GM23338 (cell line): ENCODE measurements around the gene FABP6. TPM values are rescaled to one million over a fixed set of nuclear protein-coding genes. Genes with fewer than 3 reads are reported as not detected.

Source experiments
- ATAC-seq: fragments of 200-7000 bp; cut with Tn5 transposase; 3 replicates; pipeline ENCODE4 v1.9.1; 2020
- DNase-seq: peaks from one replicate; pipeline ENCODE4 v3.0.0-alpha.2; 2015; ENCODE audit warnings: low spot score
- H2AFZ ChIP-seq: fragments of 200-600 bp; sonication (generic); 2 replicates; pipeline ENCODE4 v1.8.0; 2016; ENCODE audit warnings: antibody characterized with exemption, mild to moderate bottlenecking, moderate library complexity
- H3F3A ChIP-seq: fragments of 200-600 bp; sonication (generic); replicated peaks from 2 replicates; pipeline ENCODE4 v1.8.0; 2017; ENCODE audit warnings: antibody characterized with exemption, mixed run types, low read depth
- H3K27ac ChIP-seq: fragments of 200-600 bp; sonication (generic); 2 replicates; pipeline ENCODE4 v1.6.1; 2016; ENCODE audit warnings: low read depth
- H3K27me3 ChIP-seq: fragments of 200-600 bp; sonication (generic); 2 replicates; pipeline ENCODE4 v1.8.0; 2016; ENCODE audit warnings: mild to moderate bottlenecking, mixed run types, moderate library complexity; ENCODE audit not compliant: insufficient read depth
- H3K36me3 ChIP-seq: fragments of 200-600 bp; sonication (generic); 2 replicates; pipeline ENCODE4 v1.8.0; 2016; ENCODE audit warnings: mild to moderate bottlenecking; ENCODE audit not compliant: insufficient read depth
- H3K4me1 ChIP-seq: fragments of 200-600 bp; sonication (generic); 2 replicates; pipeline ENCODE4 v1.8.0; 2016; ENCODE audit warnings: mild to moderate bottlenecking, moderate library complexity; ENCODE audit not compliant: insufficient read depth
- H3K4me2 ChIP-seq: fragments of 200-600 bp; sonication (generic); 2 replicates; pipeline ENCODE4 v1.7.1; 2017; ENCODE audit warnings: mixed run types
- H3K4me3 ChIP-seq: fragments of 200-600 bp; sonication (generic); 2 replicates; pipeline ENCODE4 v1.6.1; 2016; ENCODE audit warnings: mixed run types
- H3K79me2 ChIP-seq: fragments of 200-600 bp; sonication (generic); replicated peaks from 2 replicates; pipeline ENCODE4 v1.8.0; 2017; ENCODE audit warnings: mild to moderate bottlenecking; ENCODE audit not compliant: insufficient read depth
- H3K9me2 ChIP-seq: fragments of 200-600 bp; sonication (generic); 2 replicates; pipeline ENCODE4 v1.8.0; 2017; ENCODE audit not compliant: insufficient read depth
- H4K20me1 ChIP-seq: fragments of 200-600 bp; sonication (generic); replicated peaks from 2 replicates; pipeline ENCODE4 v1.8.0; 2017; ENCODE audit warnings: mild to moderate bottlenecking; ENCODE audit not compliant: insufficient read depth
- H3K27ac Mint-ChIP-seq: 2 replicates; pipeline ENCODE4 v1.8.0; 2020; ENCODE audit warnings: inconsistent platforms, mild to moderate bottlenecking, moderate library complexity, mixed read lengths
- H3K27me3 Mint-ChIP-seq: 3 replicates; pipeline ENCODE4 v1.8.0; 2022; ENCODE audit warnings: low read depth, mild to moderate bottlenecking, moderate library complexity, mixed read lengths, inconsistent platforms; ENCODE audit not compliant: insufficient read depth, poor library complexity
- H3K36me3 Mint-ChIP-seq: 3 replicates; pipeline ENCODE4 v1.8.0; 2021; ENCODE audit warnings: low read depth, mild to moderate bottlenecking, inconsistent platforms, moderate library complexity, mixed read lengths
- H3K4me1 Mint-ChIP-seq: 3 replicates; pipeline ENCODE4 v1.8.0; 2020; ENCODE audit warnings: mild to moderate bottlenecking, inconsistent platforms, mixed read lengths
- H3K4me3 Mint-ChIP-seq: 3 replicates; pipeline ENCODE4 v1.8.0; 2021; ENCODE audit warnings: moderate library complexity, mild to moderate bottlenecking, inconsistent platforms, mixed read lengths
- H3K9me3 Mint-ChIP-seq: 3 replicates; pipeline ENCODE4 v1.8.0; 2020; ENCODE audit warnings: moderate library complexity, mild to moderate bottlenecking, inconsistent platforms, mixed read lengths
- CREB1 ChIP-seq: fragments of 250-450 bp; sonication (Bioruptor Pico); IDR thresholded peaks from 2 replicates; pipeline ENCODE4 v1.5.0; 2020; ENCODE audit warnings: low read depth, mild to moderate bottlenecking, moderate library complexity
- EZH2 ChIP-seq: fragments of 200-600 bp; sonication (generic); IDR thresholded peaks from one replicate; pipeline ENCODE4 v1.8.0; 2017; ENCODE audit warnings: antibody characterized with exemption, mild to moderate bottlenecking, low read depth; ENCODE audit not compliant: unreplicated experiment
- EZH2phosphoT487 ChIP-seq: fragments of 200-600 bp; sonication (generic); IDR thresholded peaks from one replicate; pipeline ENCODE4 v1.8.1; 2018; ENCODE audit warnings: antibody characterized with exemption; ENCODE audit not compliant: unreplicated experiment
- JUNB ChIP-seq: IDR thresholded peaks from one replicate; pipeline ENCODE4 v1.6.1; 2016; ENCODE audit warnings: antibody characterized with exemption; ENCODE audit not compliant: unreplicated experiment
- NANOG ChIP-seq: IDR thresholded peaks from 2 replicates; pipeline ENCODE4 v1.6.1; 2016; ENCODE audit warnings: antibody characterized with exemption, borderline replicate concordance
- POLR2AphosphoS5 ChIP-seq: IDR thresholded peaks from 2 replicates; pipeline ENCODE4 v1.6.1; 2016; ENCODE audit warnings: antibody characterized with exemption, low read depth
- STAT1 ChIP-seq: IDR thresholded peaks from one replicate; pipeline ENCODE4 v1.6.1; 2016; ENCODE audit warnings: antibody characterized with exemption; ENCODE audit not compliant: unreplicated experiment
- ZNF114 ChIP-seq: fragments of 250-450 bp; sonication (Bioruptor Pico); IDR thresholded peaks from 2 replicates; pipeline ENCODE4 v1.5.0; 2020; ENCODE audit warnings: mild to moderate bottlenecking, moderate library complexity
- ZNF331 ChIP-seq: fragments of 250-450 bp; sonication (Bioruptor Pico); IDR thresholded peaks from 2 replicates; pipeline ENCODE4 v1.5.0; 2020; ENCODE audit warnings: low read depth, mild to moderate bottlenecking, moderate library complexity
- polyA plus RNA-seq: library from polyadenylated mRNA; unstranded; fragments of >200 nt; fragmentation: Nextera tagmentation; extraction: Ambion mirVana; gene quantifications from 2 replicates; pipeline ENCODE4 v1.2.1, GENCODE V29; 2016
- total RNA-seq: library from RNA; depleted of rRNA; stranded (reverse); fragments of >200 nt; shearing (Covaris generic); gene quantifications from 2 replicates; pipeline ENCODE4 v1.2.3, GENCODE V29; 2014
- TF ChIP-seq, protein P1 (sequence below): IDR thresholded peaks from 2 replicates; pipeline ENCODE4 v1.6.1; 2016; ENCODE audit warnings: antibody characterized with exemption
- TF ChIP-seq, protein P2 (sequence below): IDR thresholded peaks from one replicate; pipeline ENCODE4 v1.6.1; 2018; ENCODE audit warnings: antibody characterized with exemption; ENCODE audit not compliant: unreplicated experiment
- TF ChIP-seq, protein P3 (sequence below): fragments of 250-450 bp; sonication (Bioruptor Pico); IDR thresholded peaks from 2 replicates; pipeline ENCODE4 v1.5.0; 2020; ENCODE audit warnings: mild to moderate bottlenecking, moderate library complexity
- TF ChIP-seq, protein P4 (sequence below), 2 experiments: fragments of 200-600 bp in 1 of 2; sonication (generic) in 1 of 2; conservative IDR thresholded peaks; 2 replicates each; pipeline versions ENCODE4 v1.5.1 to v1.6.1; 2016 to 2017; ENCODE audit warnings: antibody characterized with exemption in 2 of 2, low read depth in 2 of 2, mild to moderate bottlenecking in 2 of 2, moderate library complexity in 1 of 2

Gene FABP6
- total and polyA plus RNA-seq, 2 experiments from 2014 or later: 2.2 to 7.5 TPM

DNA sequence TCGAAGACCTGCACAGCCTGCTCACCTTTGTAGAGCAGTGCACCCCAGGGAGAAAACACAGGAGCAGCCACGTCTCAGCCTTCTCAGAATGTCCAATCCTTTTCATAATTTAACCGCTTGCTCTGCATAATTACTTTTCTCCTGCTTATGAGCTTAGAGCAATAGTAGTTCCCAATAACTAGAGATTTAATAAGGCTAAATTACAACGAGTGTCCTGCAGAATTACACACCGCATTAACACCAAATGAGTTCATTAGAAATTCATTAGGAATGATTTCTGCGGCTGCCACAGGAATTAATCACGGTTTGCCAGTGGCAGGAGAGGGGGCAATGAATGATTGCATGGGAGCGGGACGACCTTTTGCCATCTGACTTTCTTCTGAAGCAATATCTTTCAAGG, 18.7 kb upstream of the FABP6 start:
- Histone ChIP-seq H2AFZ (no peak overlapping the region), H3K4me1 (no peaks in the 10 kb centered on the region), H3K27ac (no peak overlapping the region), H3K9me2 (no peaks in the 10 kb centered on the region), H3K79me2 (no peaks in the 10 kb centered on the region), H3K4me3 (no peak overlapping the region), H3F3A (no peaks in the 10 kb centered on the region), H3K36me3 (no peaks in the 10 kb centered on the region), H4K20me1 (no peaks in the 10 kb centered on the region), H3K27me3 (no peaks in the 10 kb centered on the region), H3K4me2 (no peak overlapping the region)
- TF ChIP-seq EZH2phosphoT487 (no peak), ZNF331 (CRISPR knock-in tag) (no peak), ZNF114 (CRISPR knock-in tag) (no peak), STAT1 (no peak), NANOG (no peak), CREB1 (CRISPR knock-in tag) (no peak), POLR2AphosphoS5 (no peak), JUNB (no peak), EZH2 (no peak)
- TF ChIP-seq, protein P1, sequence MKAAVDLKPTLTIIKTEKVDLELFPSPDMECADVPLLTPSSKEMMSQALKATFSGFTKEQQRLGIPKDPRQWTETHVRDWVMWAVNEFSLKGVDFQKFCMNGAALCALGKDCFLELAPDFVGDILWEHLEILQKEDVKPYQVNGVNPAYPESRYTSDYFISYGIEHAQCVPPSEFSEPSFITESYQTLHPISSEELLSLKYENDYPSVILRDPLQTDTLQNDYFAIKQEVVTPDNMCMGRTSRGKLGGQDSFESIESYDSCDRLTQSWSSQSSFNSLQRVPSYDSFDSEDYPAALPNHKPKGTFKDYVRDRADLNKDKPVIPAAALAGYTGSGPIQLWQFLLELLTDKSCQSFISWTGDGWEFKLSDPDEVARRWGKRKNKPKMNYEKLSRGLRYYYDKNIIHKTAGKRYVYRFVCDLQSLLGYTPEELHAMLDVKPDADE: no peak
- TF ChIP-seq, protein P2, sequence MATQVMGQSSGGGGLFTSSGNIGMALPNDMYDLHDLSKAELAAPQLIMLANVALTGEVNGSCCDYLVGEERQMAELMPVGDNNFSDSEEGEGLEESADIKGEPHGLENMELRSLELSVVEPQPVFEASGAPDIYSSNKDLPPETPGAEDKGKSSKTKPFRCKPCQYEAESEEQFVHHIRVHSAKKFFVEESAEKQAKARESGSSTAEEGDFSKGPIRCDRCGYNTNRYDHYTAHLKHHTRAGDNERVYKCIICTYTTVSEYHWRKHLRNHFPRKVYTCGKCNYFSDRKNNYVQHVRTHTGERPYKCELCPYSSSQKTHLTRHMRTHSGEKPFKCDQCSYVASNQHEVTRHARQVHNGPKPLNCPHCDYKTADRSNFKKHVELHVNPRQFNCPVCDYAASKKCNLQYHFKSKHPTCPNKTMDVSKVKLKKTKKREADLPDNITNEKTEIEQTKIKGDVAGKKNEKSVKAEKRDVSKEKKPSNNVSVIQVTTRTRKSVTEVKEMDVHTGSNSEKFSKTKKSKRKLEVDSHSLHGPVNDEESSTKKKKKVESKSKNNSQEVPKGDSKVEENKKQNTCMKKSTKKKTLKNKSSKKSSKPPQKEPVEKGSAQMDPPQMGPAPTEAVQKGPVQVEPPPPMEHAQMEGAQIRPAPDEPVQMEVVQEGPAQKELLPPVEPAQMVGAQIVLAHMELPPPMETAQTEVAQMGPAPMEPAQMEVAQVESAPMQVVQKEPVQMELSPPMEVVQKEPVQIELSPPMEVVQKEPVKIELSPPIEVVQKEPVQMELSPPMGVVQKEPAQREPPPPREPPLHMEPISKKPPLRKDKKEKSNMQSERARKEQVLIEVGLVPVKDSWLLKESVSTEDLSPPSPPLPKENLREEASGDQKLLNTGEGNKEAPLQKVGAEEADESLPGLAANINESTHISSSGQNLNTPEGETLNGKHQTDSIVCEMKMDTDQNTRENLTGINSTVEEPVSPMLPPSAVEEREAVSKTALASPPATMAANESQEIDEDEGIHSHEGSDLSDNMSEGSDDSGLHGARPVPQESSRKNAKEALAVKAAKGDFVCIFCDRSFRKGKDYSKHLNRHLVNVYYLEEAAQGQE: no peak
- TF ChIP-seq, protein P3, sequence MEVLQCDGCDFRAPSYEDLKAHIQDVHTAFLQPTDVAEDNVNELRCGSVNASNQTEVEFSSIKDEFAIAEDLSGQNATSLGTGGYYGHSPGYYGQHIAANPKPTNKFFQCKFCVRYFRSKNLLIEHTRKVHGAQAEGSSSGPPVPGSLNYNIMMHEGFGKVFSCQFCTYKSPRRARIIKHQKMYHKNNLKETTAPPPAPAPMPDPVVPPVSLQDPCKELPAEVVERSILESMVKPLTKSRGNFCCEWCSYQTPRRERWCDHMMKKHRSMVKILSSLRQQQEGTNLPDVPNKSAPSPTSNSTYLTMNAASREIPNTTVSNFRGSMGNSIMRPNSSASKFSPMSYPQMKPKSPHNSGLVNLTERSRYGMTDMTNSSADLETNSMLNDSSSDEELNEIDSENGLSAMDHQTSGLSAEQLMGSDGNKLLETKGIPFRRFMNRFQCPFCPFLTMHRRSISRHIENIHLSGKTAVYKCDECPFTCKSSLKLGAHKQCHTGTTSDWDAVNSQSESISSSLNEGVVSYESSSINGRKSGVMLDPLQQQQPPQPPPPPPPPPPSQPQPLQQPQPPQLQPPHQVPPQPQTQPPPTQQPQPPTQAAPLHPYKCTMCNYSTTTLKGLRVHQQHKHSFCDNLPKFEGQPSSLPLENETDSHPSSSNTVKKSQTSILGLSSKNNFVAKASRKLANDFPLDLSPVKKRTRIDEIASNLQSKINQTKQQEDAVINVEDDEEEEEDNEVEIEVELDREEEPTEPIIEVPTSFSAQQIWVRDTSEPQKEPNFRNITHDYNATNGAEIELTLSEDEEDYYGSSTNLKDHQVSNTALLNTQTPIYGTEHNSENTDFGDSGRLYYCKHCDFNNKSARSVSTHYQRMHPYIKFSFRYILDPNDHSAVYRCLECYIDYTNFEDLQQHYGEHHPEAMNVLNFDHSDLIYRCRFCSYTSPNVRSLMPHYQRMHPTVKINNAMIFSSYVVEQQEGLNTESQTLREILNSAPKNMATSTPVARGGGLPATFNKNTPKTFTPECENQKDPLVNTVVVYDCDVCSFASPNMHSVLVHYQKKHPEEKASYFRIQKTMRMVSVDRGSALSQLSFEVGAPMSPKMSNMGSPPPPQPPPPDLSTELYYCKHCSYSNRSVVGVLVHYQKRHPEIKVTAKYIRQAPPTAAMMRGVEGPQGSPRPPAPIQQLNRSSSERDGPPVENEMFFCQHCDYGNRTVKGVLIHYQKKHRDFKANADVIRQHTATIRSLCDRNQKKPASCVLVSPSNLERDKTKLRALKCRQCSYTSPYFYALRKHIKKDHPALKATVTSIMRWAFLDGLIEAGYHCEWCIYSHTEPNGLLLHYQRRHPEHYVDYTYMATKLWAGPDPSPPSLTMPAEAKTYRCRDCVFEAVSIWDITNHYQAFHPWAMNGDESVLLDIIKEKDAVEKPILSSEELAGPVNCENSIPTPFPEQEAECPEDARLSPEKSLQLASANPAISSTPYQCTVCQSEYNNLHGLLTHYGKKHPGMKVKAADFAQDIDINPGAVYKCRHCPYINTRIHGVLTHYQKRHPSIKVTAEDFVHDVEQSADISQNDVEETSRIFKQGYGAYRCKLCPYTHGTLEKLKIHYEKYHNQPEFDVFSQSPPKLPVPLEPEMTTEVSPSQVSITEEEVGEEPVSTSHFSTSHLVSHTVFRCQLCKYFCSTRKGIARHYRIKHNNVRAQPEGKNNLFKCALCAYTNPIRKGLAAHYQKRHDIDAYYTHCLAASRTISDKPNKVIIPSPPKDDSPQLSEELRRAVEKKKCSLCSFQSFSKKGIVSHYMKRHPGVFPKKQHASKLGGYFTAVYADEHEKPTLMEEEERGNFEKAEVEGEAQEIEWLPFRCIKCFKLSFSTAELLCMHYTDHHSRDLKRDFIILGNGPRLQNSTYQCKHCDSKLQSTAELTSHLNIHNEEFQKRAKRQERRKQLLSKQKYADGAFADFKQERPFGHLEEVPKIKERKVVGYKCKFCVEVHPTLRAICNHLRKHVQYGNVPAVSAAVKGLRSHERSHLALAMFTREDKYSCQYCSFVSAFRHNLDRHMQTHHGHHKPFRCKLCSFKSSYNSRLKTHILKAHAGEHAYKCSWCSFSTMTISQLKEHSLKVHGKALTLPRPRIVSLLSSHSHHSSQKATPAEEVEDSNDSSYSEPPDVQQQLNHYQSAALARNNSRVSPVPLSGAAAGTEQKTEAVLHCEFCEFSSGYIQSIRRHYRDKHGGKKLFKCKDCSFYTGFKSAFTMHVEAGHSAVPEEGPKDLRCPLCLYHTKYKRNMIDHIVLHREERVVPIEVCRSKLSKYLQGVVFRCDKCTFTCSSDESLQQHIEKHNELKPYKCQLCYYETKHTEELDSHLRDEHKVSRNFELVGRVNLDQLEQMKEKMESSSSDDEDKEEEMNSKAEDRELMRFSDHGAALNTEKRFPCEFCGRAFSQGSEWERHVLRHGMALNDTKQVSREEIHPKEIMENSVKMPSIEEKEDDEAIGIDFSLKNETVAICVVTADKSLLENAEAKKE (CRISPR knock-in tag): no peak
- TF ChIP-seq, protein P4, sequence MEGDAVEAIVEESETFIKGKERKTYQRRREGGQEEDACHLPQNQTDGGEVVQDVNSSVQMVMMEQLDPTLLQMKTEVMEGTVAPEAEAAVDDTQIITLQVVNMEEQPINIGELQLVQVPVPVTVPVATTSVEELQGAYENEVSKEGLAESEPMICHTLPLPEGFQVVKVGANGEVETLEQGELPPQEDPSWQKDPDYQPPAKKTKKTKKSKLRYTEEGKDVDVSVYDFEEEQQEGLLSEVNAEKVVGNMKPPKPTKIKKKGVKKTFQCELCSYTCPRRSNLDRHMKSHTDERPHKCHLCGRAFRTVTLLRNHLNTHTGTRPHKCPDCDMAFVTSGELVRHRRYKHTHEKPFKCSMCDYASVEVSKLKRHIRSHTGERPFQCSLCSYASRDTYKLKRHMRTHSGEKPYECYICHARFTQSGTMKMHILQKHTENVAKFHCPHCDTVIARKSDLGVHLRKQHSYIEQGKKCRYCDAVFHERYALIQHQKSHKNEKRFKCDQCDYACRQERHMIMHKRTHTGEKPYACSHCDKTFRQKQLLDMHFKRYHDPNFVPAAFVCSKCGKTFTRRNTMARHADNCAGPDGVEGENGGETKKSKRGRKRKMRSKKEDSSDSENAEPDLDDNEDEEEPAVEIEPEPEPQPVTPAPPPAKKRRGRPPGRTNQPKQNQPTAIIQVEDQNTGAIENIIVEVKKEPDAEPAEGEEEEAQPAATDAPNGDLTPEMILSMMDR (conservative IDR thresholded peaks at IDR 0.05; ENCODE audit: low read depth in 2 of 2): no peak
- Mint-ChIP-seq H3K9me3 (no peaks in the 10 kb centered on the region), H3K27ac (no peak overlapping the region), H3K27me3 (peaks cover 2% of the 10 kb centered on the region), H3K4me1 (no peaks in the 10 kb centered on the region), H3K4me3 (no peak overlapping the region), H3K36me3 (no peaks in the 10 kb centered on the region)
- no peak for ATAC-seq
- no peak for DNase-seq
